Testis (tissue), 2 donors: ENCODE data around the gene OTOG.

Source experiments
- CTCF ChIP-seq, 3 experiments: fragments of 450-650 bp in 2 of 3; fragments of 200-600 bp in 1 of 3; sonication (generic) in 1 of 3; IDR thresholded peaks; one replicate each; pipeline ENCODE4 v1.5.1; 2016 to 2019; ENCODE audit warnings: antibody characterized with exemption in 3 of 3, mild to moderate bottlenecking in 2 of 3, moderate library complexity in 1 of 3
- POLR2A ChIP-seq: fragments of 450-650 bp; IDR thresholded peaks from one replicate; pipeline ENCODE4 v1.6.1; 2017; ENCODE audit warnings: antibody characterized with exemption, mild to moderate bottlenecking, moderate library complexity

DNA sequence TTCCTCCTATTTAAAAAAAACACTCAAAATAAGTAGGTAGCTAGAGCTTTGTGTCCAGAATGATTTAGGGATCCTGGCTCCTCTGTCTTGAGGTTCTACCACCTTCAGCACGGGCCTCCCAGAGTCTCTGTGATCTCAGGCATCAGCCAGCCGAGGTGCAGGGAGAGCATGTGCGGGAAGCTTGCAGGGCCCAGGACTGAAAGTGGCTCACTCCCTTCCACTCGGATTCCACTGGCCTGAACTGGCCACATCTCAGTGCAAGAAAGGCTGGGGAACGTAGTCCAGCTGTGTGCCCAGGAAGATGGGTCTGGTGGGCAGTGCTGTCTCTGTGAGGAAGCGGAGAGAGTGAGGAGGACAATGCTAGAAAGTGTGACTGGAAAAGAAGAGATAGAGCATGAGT is 104.0 kb downstream of the OTOG start:
- TF ChIP-seq POLR2A (no peak), CTCF (IDR thresholded peaks at IDR 0.05) (no peak)
